Erythroblast (primary cell): ENCODE data around the gene SH3RF2.

Experiments used
- DNase-seq, 2 experiments: peaks; one replicate each; lab custom pipeline; 2025; lab: John Stamatoyannopoulos, UW
- GATA1 ChIP-seq: IDR thresholded peaks from 2 replicates; pipeline ENCODE4 v1.6.1; 2011; ENCODE audit warnings: low read depth, mild to moderate bottlenecking, control low read depth, low read length, moderate library complexity
- POLR2A ChIP-seq: IDR thresholded peaks from 2 replicates; pipeline ENCODE4 v1.6.1; 2011; ENCODE audit warnings: mild to moderate bottlenecking, low read length

Gene SH3RF2

GRCh38 chr5:146020100-146020499 lies 83.7 kb downstream of the SH3RF2 start:
- no peak for DNase-seq
- TF ChIP-seq GATA1 (no peak), POLR2A (no peak)

GRCh38 chr5:146024034-146024433 lies 87.7 kb downstream of the SH3RF2 start:
- no peak for TF ChIP-seq POLR2A
- no peak for TF ChIP-seq GATA1
- no peak for DNase-seq

- DNase-seq: no peak
- no peak for TF ChIP-seq POLR2A
- TF ChIP-seq GATA1: no peak
Observed at GRCh38 chr5:146025114-146025680, 88.8 kb downstream of the SH3RF2 start.

- TF ChIP-seq GATA1 (no peak), POLR2A (no peak)
- no peak for DNase-seq
Observed at GRCh38 chr5:146025681-146026080, 89.3 kb downstream of the SH3RF2 start.

GRCh38 chr5:146026307-146027010 lies 90.1 kb downstream of the SH3RF2 start:
- no peak for DNase-seq
- TF ChIP-seq GATA1 (no peak), POLR2A (no peak)

- no peak for TF ChIP-seq POLR2A
- no peak for TF ChIP-seq GATA1
- no peak for DNase-seq
Observed at GRCh38 chr5:146027751-146028150, 91.4 kb downstream of the SH3RF2 start.

- no peak for TF ChIP-seq POLR2A
- TF ChIP-seq GATA1: no peak
- no peak for DNase-seq
Observed at GRCh38 chr5:146032911-146033310, 96.5 kb downstream of the SH3RF2 start.

- no peak for TF ChIP-seq POLR2A
- no peak for TF ChIP-seq GATA1
- peak in 1 of 2 experiments; percentile 4 for DNase-seq
Observed at GRCh38 chr5:146034127-146034526, 97.7 kb downstream of the SH3RF2 start.

- TF ChIP-seq POLR2A (no peak), GATA1 (no peak)
- no peak for DNase-seq
Observed at GRCh38 chr5:146034605-146035004, 98.2 kb downstream of the SH3RF2 start.

- no peak for DNase-seq
- TF ChIP-seq GATA1 (no peak), POLR2A (no peak)
Observed at GRCh38 chr5:146039420-146039819, 103.0 kb downstream of the SH3RF2 start.

GRCh38 chr5:146040527-146040926 lies 104.1 kb downstream of the SH3RF2 start:
- peak; percentile 40 to 44 for DNase-seq
- TF ChIP-seq GATA1 (no peak), POLR2A (no peak)

GRCh38 chr5:146041180-146041789 lies 104.9 kb downstream of the SH3RF2 start:
- TF ChIP-seq POLR2A (no peak), GATA1 (no peak)
- peak; percentile 48 to 57 for DNase-seq

- peak; percentile 65 to 80 for DNase-seq
Observed at GRCh38 chr5:146042628-146043279, 106.4 kb downstream of the SH3RF2 start.

GRCh38 chr5:146043722-146044121 lies 107.3 kb downstream of the SH3RF2 start:
- TF ChIP-seq GATA1 (no peak), POLR2A (no peak)
- DNase-seq: no peak

More at GRCh38 chr5:146042628-146043279, 106.4 kb downstream of the SH3RF2 start:
- peak; percentile 42 for TF ChIP-seq POLR2A
- TF ChIP-seq GATA1: no peak
